SU-DHL-6 (cell line): ENCODE data around the gene MAD2L1.
A peak's percentile ranks its signal among the peaks of the same experiment; 100 is the strongest.
"Not testable (repeated sequence)": the region's sequence is repeated elsewhere in the genome, so short reads cannot be mapped to it uniquely, and the experiment has no call there.

Experiments used
- H2AFZ ChIP-seq: fragments of 200-600 bp; sonication (generic); 2 replicates; pipeline ENCODE4 v1.6.1; 2014; ENCODE audit warnings: low read depth, mild to moderate bottlenecking, moderate library complexity, mixed read lengths, antibody characterized with exemption, low read length; ENCODE audit not compliant: severe bottlenecking
- H3F3A ChIP-seq: fragments of 200-600 bp; shearing (Covaris generic); 2 replicates; pipeline ENCODE4 v1.6.0; 2016; ENCODE audit warnings: antibody characterized with exemption, mild to moderate bottlenecking; ENCODE audit not compliant: insufficient read depth
- H3K27ac ChIP-seq: fragments of 200-600 bp; sonication (generic); 2 replicates; pipeline ENCODE4 v1.5.1; 2016; ENCODE audit warnings: low read depth, mild to moderate bottlenecking, low read length, moderate library complexity, mixed read lengths
- H3K27me3 ChIP-seq: fragments of 200-600 bp; sonication (generic), shearing (Covaris generic); 2 replicates; pipeline ENCODE4 v1.6.0; 2014; ENCODE audit warnings: mild to moderate bottlenecking, low read length
- H3K36me3 ChIP-seq: fragments of 200-600 bp; sonication (generic); 2 replicates; pipeline ENCODE4 v1.6.1; 2014; ENCODE audit warnings: mild to moderate bottlenecking, low read length, mixed read lengths
- H3K4me2 ChIP-seq: fragments of 300-600, 200-600 bp; shearing (Covaris generic), sonication (generic); 2 replicates; pipeline ENCODE4 v1.6.0; 2014; ENCODE audit warnings: low read length, low read depth, mild to moderate bottlenecking; ENCODE audit not compliant: poor library complexity, severe bottlenecking
- H3K4me3 ChIP-seq: fragments of 200-600 bp; sonication (generic); 2 replicates; pipeline ENCODE4 v1.5.1; 2014; ENCODE audit warnings: antibody characterized with exemption, low read length, mild to moderate bottlenecking, mixed read lengths; ENCODE audit not compliant: insufficient read depth, poor library complexity, severe bottlenecking
- H3K79me2 ChIP-seq: fragments of 200-600 bp; sonication (generic); 2 replicates; pipeline ENCODE4 v1.6.1; 2014; ENCODE audit warnings: mild to moderate bottlenecking, low read length, moderate library complexity; ENCODE audit not compliant: insufficient read depth
- H3K9ac ChIP-seq: fragments of 200-600 bp; sonication (generic); 2 replicates; pipeline ENCODE4 v1.7.0; 2014; ENCODE audit warnings: mild to moderate bottlenecking, low read length
- H3K9me2 ChIP-seq: fragments of 200-600 bp; sonication (generic); replicated peaks from 2 replicates; pipeline ENCODE4 v1.6.1; 2014; ENCODE audit warnings: low read length; ENCODE audit not compliant: insufficient read depth
- H3K9me3 ChIP-seq: fragments of 200-600 bp; sonication (generic); 2 replicates; pipeline ENCODE4 v1.6.1; 2014; ENCODE audit warnings: low read length, mixed read lengths; ENCODE audit not compliant: insufficient read depth
- H4K20me1 ChIP-seq: fragments of 200-600 bp; sonication (generic); 2 replicates; pipeline ENCODE4 v1.6.1; 2014; ENCODE audit warnings: low read depth, mild to moderate bottlenecking, antibody characterized with exemption, low read length, moderate library complexity, mixed read lengths
- EZH2phosphoT487 ChIP-seq: fragments of 200-600 bp; sonication (generic), shearing (Covaris generic); conservative IDR thresholded peaks from 2 replicates; pipeline ENCODE4 v1.6.1; 2018; ENCODE audit warnings: mild to moderate bottlenecking, antibody characterized with exemption, low read length, moderate library complexity, mixed read lengths
- TF ChIP-seq, protein P1 (sequence below): fragments of 200-600 bp; sonication (generic); IDR thresholded peaks from one replicate; pipeline ENCODE4 v1.5.1; 2017; ENCODE audit warnings: antibody characterized with exemption, mild to moderate bottlenecking, low read length, moderate library complexity; ENCODE audit not compliant: insufficient read depth, poor library complexity, severe bottlenecking

The MAD2L1 gene

DNA sequence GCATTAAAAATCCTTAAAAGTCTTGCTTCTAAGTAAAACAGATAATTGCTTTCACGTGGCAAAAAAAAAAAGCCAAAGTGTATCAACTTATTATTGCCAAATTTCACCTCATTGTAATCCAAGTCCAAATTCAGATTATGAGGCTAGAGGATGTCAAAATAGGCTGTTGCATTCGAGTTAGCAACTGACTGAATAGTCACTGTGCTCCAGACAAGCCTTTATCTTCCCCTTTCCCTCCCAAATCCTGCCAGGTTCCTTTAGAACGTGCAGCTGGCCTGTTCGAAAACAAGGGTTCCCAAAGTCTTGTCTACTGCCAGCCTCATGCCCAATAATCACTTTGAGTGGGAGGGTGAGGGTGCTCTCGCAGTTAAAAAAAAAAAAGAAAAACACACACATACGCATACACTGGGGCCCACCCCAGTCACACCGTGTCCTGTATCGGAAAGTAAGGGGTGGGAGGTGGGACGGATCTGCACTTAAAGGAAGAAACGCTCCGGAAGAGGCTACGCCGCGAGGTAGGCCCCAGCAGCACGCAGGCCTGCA lies 603 bp downstream of the MAD2L1 start:
- Histone ChIP-seq H4K20me1 (no peaks in the 10 kb centered on the region), H3K9me3 (no peaks in the 10 kb centered on the region), H3K27me3 (no peaks in the 10 kb centered on the region), H3K27ac (peak overlapping the region; percentile 93), H3K79me2 (peaks cover 65% of the 10 kb centered on the region), H3K36me3 (peaks cover 6% of the 10 kb centered on the region; the same call in 1 of the 2 replicates), H3F3A (no peaks in the 10 kb centered on the region; the same call in 1 of the 2 replicates), H3K4me3 (peak overlapping the region; percentile 81), H3K4me2 (peak overlapping the region; percentile 86), H3K9ac (peak overlapping the region; percentile 91), H2AFZ (no peak overlapping the region), H3K9me2 (no peaks in the 10 kb centered on the region)
- TF ChIP-seq, protein P1, sequence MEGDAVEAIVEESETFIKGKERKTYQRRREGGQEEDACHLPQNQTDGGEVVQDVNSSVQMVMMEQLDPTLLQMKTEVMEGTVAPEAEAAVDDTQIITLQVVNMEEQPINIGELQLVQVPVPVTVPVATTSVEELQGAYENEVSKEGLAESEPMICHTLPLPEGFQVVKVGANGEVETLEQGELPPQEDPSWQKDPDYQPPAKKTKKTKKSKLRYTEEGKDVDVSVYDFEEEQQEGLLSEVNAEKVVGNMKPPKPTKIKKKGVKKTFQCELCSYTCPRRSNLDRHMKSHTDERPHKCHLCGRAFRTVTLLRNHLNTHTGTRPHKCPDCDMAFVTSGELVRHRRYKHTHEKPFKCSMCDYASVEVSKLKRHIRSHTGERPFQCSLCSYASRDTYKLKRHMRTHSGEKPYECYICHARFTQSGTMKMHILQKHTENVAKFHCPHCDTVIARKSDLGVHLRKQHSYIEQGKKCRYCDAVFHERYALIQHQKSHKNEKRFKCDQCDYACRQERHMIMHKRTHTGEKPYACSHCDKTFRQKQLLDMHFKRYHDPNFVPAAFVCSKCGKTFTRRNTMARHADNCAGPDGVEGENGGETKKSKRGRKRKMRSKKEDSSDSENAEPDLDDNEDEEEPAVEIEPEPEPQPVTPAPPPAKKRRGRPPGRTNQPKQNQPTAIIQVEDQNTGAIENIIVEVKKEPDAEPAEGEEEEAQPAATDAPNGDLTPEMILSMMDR: no peak
- TF ChIP-seq EZH2phosphoT487: no peak

DNA sequence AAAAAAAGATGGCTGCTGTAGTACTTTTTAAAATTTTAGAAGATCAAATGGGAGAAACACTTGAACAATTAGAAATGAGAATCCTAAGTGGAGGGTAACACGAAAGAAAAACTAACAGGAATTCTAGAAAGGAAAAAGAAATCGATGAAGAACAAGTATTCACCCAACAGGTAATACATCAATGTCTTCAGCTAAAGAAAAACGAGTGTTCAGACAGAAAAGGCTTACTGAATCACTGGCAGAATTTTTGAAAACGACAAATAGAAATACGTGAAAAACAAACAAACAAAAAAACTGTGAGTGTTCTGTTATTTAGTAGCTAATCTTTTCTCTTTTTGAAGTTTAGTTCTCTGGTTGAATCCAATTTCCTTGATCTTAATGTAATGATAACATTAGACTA lies 1.8 kb downstream of the MAD2L1 start:
- H3K4me2 ChIP-seq: peak overlapping the region; percentile 86
- no peaks in the 10 kb centered on the region for H3K27me3 ChIP-seq
- peak overlapping the region; percentile 91 for H3K9ac ChIP-seq
- no peaks in the 10 kb centered on the region; the same call in 1 of the 2 replicates for H3F3A ChIP-seq
- H3K4me3 ChIP-seq: peak overlapping the region; percentile 22
- peaks cover 65% of the 10 kb centered on the region for H3K79me2 ChIP-seq
- H3K9me2 ChIP-seq: no peaks in the 10 kb centered on the region
- peaks cover 11% of the 10 kb centered on the region; the same call in 1 of the 2 replicates for H3K36me3 ChIP-seq
- H2AFZ ChIP-seq: no peak overlapping the region
- H4K20me1 ChIP-seq: no peaks in the 10 kb centered on the region
- no peaks in the 10 kb centered on the region for H3K9me3 ChIP-seq
- no peak for TF ChIP-seq EZH2phosphoT487
- TF ChIP-seq, protein P1: no peak
- H3K27ac ChIP-seq: no peak overlapping the region

DNA sequence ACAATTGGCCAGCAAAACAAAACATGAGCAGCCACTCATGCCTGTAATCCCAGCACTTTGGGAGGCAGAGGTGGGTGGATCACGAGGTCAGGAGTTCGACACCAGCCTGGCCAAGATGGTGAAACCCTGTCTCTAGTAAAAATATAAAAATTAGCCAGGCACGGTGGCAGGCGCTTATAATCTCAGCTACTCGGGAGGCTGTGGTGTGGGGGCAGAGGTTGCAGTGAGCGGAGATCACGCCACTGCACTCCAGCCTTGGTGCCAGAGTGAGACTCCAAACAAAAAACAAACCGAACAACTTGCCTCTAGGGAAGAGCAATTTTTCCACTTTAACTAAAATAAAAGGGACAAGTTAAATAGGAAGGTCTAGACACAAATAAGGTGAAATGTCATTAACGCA lies 2.9 kb downstream of the MAD2L1 start:
- not testable (repeated sequence) for H4K20me1 ChIP-seq, H2AFZ ChIP-seq

DNA sequence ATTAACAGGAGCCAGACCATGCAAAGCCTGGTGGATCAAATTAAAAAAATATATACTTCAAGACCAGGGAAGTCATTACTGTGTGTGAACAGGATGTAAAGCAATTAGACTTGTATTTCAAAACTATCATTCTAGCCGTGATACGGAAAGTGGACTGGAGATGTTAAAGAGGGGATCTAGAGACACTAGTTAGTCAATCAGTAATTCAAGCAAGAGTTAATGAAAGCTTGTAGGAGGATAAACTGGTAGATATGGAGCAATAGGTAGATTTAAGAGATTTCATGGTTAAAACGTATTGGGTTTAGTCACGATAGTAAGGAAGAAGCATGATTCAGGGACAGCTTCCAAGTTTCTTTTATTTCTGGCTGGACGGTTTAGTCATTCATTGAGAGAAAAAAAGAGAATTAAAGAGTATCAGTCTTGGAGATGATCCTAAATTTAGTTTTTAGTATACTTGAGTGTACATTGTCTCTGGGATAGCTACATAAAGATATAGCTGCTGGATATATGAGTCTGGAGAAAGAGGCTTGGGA lies 3.9 kb downstream of the MAD2L1 start:
- H3K4me3 ChIP-seq: no peak overlapping the region
- peaks cover 56% of the 10 kb centered on the region for H3K79me2 ChIP-seq
- H3K9me3 ChIP-seq: no peaks in the 10 kb centered on the region
- no peak overlapping the region for H2AFZ ChIP-seq
- H3K9me2 ChIP-seq: no peaks in the 10 kb centered on the region
- no peak overlapping the region for H3K27ac ChIP-seq
- H3K36me3 ChIP-seq: peaks cover 20% of the 10 kb centered on the region; the same call in 1 of the 2 replicates
- H3F3A ChIP-seq: no peaks in the 10 kb centered on the region; the same call in 1 of the 2 replicates
- H3K9ac ChIP-seq: no peak overlapping the region
- H4K20me1 ChIP-seq: no peaks in the 10 kb centered on the region
- peak overlapping the region; percentile 21 for H3K4me2 ChIP-seq
- H3K27me3 ChIP-seq: no peaks in the 10 kb centered on the region
- no peak for TF ChIP-seq EZH2phosphoT487
- TF ChIP-seq, protein P1: no peak

More for the DNA sequence above, 2.9 kb downstream of the MAD2L1 start:
- H3K9me3 ChIP-seq, H3K9ac ChIP-seq, H3K4me3 ChIP-seq, H3K27me3 ChIP-seq, H3F3A ChIP-seq, H3K27ac ChIP-seq, H3K9me2 ChIP-seq: not testable (repeated sequence)
- H3K79me2 ChIP-seq: peaks cover 63% of the 10 kb centered on the region
- peak overlapping the region; percentile 86 for H3K4me2 ChIP-seq
- peaks cover 17% of the 10 kb centered on the region; the same call in 1 of the 2 replicates for H3K36me3 ChIP-seq
